ENCODE results near the gene SPATA2L. TPM values are rescaled to one million over a fixed set of nuclear protein-coding genes. Genes with fewer than 3 reads are reported as not detected.

SPATA2L gene
- polyA plus RNA-seq, 1 donor (not counting 4 experiments of a cell fraction or from before 2014, with no cell fraction given) = 1.7 TPM

- H3K27ac ChIP-seq (ENCODE audit: control insufficient read depth, insufficient read depth, low read length) = no peak overlapping the region
- dilution Hi-C loops (cut with MboI; ENCODE audit: extremely low pct_ligation_motif_present, low sequenced_read_pairs) = no loop called here
- FAIRE-seq (no peak), DNase-seq (ENCODE audit: low read depth, low spot score) (no peak)
- peaks cover 0 to 1% of the 10 kb centered on the region in 2 experiments for H3K36me3 ChIP-seq (ENCODE audit: control insufficient read depth in 2 of 2, extremely low read depth in 1 of 2, insufficient read depth in 2 of 2, low read length in 2 of 2)
- no peaks in the 10 kb centered on the region for H3K9me3 ChIP-seq (ENCODE audit: control insufficient read depth, low read depth, low read length)
- no peaks in the 10 kb centered on the region for H4K20me1 ChIP-seq (ENCODE audit: control insufficient read depth, extremely low read depth, insufficient read depth, low read length)
- no peak overlapping the region for H3K4me3 ChIP-seq (ENCODE audit: control insufficient read depth in 2 of 3, extremely low read depth in 1 of 3, insufficient read depth in 2 of 3, low read depth in 1 of 3, low read length in 3 of 3)
- no peaks in the 10 kb centered on the region for H3K27me3 ChIP-seq (ENCODE audit: control insufficient read depth, extremely low read depth, insufficient read depth, low read length)
- no peak overlapping the region for H3K4me2 ChIP-seq (ENCODE audit: control insufficient read depth, extremely low read depth, insufficient read depth, low read depth, low read length)
- peaks cover 15% of the 10 kb centered on the region for H3K4me1 ChIP-seq (ENCODE audit: control insufficient read depth, extremely low read depth, insufficient read depth, low read length)
- no peak overlapping the region for H2AFZ ChIP-seq (ENCODE audit: control insufficient read depth, low read length)
- no peaks in the 10 kb centered on the region for H3K79me2 ChIP-seq (ENCODE audit: control insufficient read depth, insufficient read depth, low read length)
- TF ChIP-seq EZH2 (IDR thresholded peaks at IDR 0.05; ENCODE audit: low read length) (no peak), CTCF (optimal IDR thresholded peaks at IDR 0.05 in 1 of 3, IDR thresholded peaks at IDR 0.05 in 1 of 3, conservative IDR thresholded peaks at IDR 0.05 in 1 of 3; ENCODE audit: extremely low read depth in 1 of 3, insufficient read depth in 2 of 3, low read length in 3 of 3) (no peak)
- H3K9ac ChIP-seq (ENCODE audit: control insufficient read depth, extremely low read depth, insufficient read depth, low read length) = no peak overlapping the region
- H3K9me1 ChIP-seq (ENCODE audit: control insufficient read depth, extremely low read depth, insufficient read depth, low read length) = no peaks in the 10 kb centered on the region
Observed at GRCh38 chr16:89705006-89705405, 3.5 kb upstream of the SPATA2L start.

- no peak overlapping the region for H2AFZ ChIP-seq (ENCODE audit: control insufficient read depth, low read length)
- H3K9ac ChIP-seq (ENCODE audit: control insufficient read depth, extremely low read depth, insufficient read depth, low read length) = no peak overlapping the region
- H3K9me3 ChIP-seq (ENCODE audit: control insufficient read depth, low read depth, low read length) = no peaks in the 10 kb centered on the region
- H3K4me2 ChIP-seq (ENCODE audit: control insufficient read depth, extremely low read depth, insufficient read depth, low read depth, low read length) = no peak overlapping the region
- H3K27ac ChIP-seq (ENCODE audit: control insufficient read depth, insufficient read depth, low read length) = no peak overlapping the region
- no peak overlapping the region for H3K4me3 ChIP-seq (ENCODE audit: control insufficient read depth in 2 of 3, extremely low read depth in 1 of 3, insufficient read depth in 2 of 3, low read depth in 1 of 3, low read length in 3 of 3)
- H3K9me1 ChIP-seq (ENCODE audit: control insufficient read depth, extremely low read depth, insufficient read depth, low read length) = no peaks in the 10 kb centered on the region
- no peak for TF ChIP-seq CTCF (optimal IDR thresholded peaks at IDR 0.05 in 1 of 3, IDR thresholded peaks at IDR 0.05 in 1 of 3, conservative IDR thresholded peaks at IDR 0.05 in 1 of 3; ENCODE audit: extremely low read depth in 1 of 3, insufficient read depth in 2 of 3, low read length in 3 of 3)
- TF ChIP-seq EZH2 (IDR thresholded peaks at IDR 0.05; ENCODE audit: low read length) = no peak
- H3K79me2 ChIP-seq (ENCODE audit: control insufficient read depth, insufficient read depth, low read length) = no peaks in the 10 kb centered on the region
- dilution Hi-C loops (cut with MboI; ENCODE audit: extremely low pct_ligation_motif_present, low sequenced_read_pairs) = no loop called here
- peaks cover 19% of the 10 kb centered on the region for H3K4me1 ChIP-seq (ENCODE audit: control insufficient read depth, extremely low read depth, insufficient read depth, low read length)
- FAIRE-seq (no peak), DNase-seq (ENCODE audit: low read depth, low spot score) (no peak)
- H4K20me1 ChIP-seq (ENCODE audit: control insufficient read depth, extremely low read depth, insufficient read depth, low read length) = no peaks in the 10 kb centered on the region
- H3K27me3 ChIP-seq (ENCODE audit: control insufficient read depth, extremely low read depth, insufficient read depth, low read length) = no peaks in the 10 kb centered on the region
- peaks cover 0 to 1% of the 10 kb centered on the region in 2 experiments for H3K36me3 ChIP-seq (ENCODE audit: control insufficient read depth in 2 of 2, extremely low read depth in 1 of 2, insufficient read depth in 2 of 2, low read length in 2 of 2)
Observed at GRCh38 chr16:89704281-89704680, 2.8 kb upstream of the SPATA2L start.
